Heart left ventricle (tissue), 13 donors: Measurements from ENCODE around the gene RNF39.

Experiments used
- CTCF ChIP-seq, 12 donors: fragments of 200-600 bp; sonication (generic) in 4 of 12; IDR thresholded peaks; one replicate each; pipeline versions ENCODE4 v1.5.0 to v1.8.0; 2018 to 2022; ENCODE audit warnings: antibody characterized with exemption in 12 of 12, mild to moderate bottlenecking in 5 of 12
- POLR2A ChIP-seq, 2 donors: fragments of 450-650 bp; IDR thresholded peaks; one replicate each; pipeline ENCODE4 v1.6.1; 2017; ENCODE audit warnings: antibody characterized with exemption in 2 of 2, mild to moderate bottlenecking in 2 of 2, moderate library complexity in 2 of 2
- donor health status: ischemic (EF 13 %, LVEDD 7.1; RV severe dilation, severe dysfunction).
- donor health status: DM: no; HTN: yes; CAD: no.
- donor health status: DM: no; HTN: no; CAD: no.
- donor health status: ischemic (EF 25% LVEDD 6.9; RV normal size, moderate dysfunction).
- donor health status: ischemic (EF 25% LVEDD 5.7; RV mildly dilated, moderate dysfunction).
- donor health status: ischemic (EF 35%, LVEDD 5.7; RV mildly dilated, moderate dysfunction).
- donor health status: nonischemic (EF 11% LVEDD 7.7; RV severe dilation, severe dysfunction).
- donor health status: DM: yes; HTN: yes; CAD: no.
- donor health status: PGD.
- donor health status: ischemic (EF 29% LVEDD 5.4; RV normal size, mild dysfunction).
- donor health status: nonischemic (EF 23%, LVEDD 6.1; RV moderate dilation, normal function).

- TF ChIP-seq CTCF (IDR thresholded peaks at IDR 0.05): no peak
- TF ChIP-seq POLR2A (IDR thresholded peaks at IDR 0.05): no peak
Observed at GRCh38 chr6:30031381-30031780, 44.2 kb downstream of the RNF39 start.
